Osteoblast (primary cell): Measurements from ENCODE around the gene ARHGAP28. TPM values are rescaled to one million over a fixed set of nuclear protein-coding genes. Genes with fewer than 3 reads are reported as not detected.

ENCODE experiments used
- DNase-seq: peaks from one replicate; pipeline ENCODE4 v3.0.0; 2011; ENCODE audit warnings: low spot score, mixed read lengths; ENCODE audit not compliant: insufficient read length; ENCODE audit errors: missing footprints
- H2AFZ ChIP-seq: 2 replicates; pipeline ENCODE4 v1.6.0; 2011; ENCODE audit warnings: mild to moderate bottlenecking, low read length
- H3K27ac ChIP-seq: 2 replicates; pipeline ENCODE4 v1.5.1; 2011; ENCODE audit warnings: mild to moderate bottlenecking, low read depth, low read length, moderate library complexity
- H3K27me3 ChIP-seq: 2 replicates; pipeline ENCODE4 v1.6.0; 2012; ENCODE audit warnings: mild to moderate bottlenecking, control low read depth, inconsistent platforms, low read length, moderate library complexity; ENCODE audit not compliant: insufficient read depth
- H3K36me3 ChIP-seq: 2 replicates; pipeline ENCODE4 v1.5.1; 2011; ENCODE audit warnings: mild to moderate bottlenecking, low read length, control low read depth, moderate library complexity; ENCODE audit not compliant: insufficient read depth
- H3K4me1 ChIP-seq: 2 replicates; pipeline ENCODE4 v1.5.1; 2011; ENCODE audit warnings: mild to moderate bottlenecking, low read length, control low read depth, moderate library complexity; ENCODE audit not compliant: insufficient read depth
- H3K4me2 ChIP-seq: 2 replicates; pipeline ENCODE4 v1.6.0; 2011; ENCODE audit warnings: mild to moderate bottlenecking, low read length; ENCODE audit not compliant: insufficient read depth
- H3K4me3 ChIP-seq: fragments of 200-600 bp; sonication (generic); 3 replicates; pipeline ENCODE4 v1.5.1; 2012; ENCODE audit warnings: mild to moderate bottlenecking, low read length, inconsistent platforms; ENCODE audit not compliant: insufficient read depth
- H3K79me2 ChIP-seq: 2 replicates; pipeline ENCODE4 v1.6.0; 2012; ENCODE audit warnings: mild to moderate bottlenecking, low read length, control low read depth, inconsistent platforms; ENCODE audit not compliant: insufficient read depth
- H3K9me3 ChIP-seq: 2 replicates; pipeline ENCODE4 v1.5.1; 2011; ENCODE audit warnings: low read depth, low read length, control low read depth
- H4K20me1 ChIP-seq: 2 replicates; pipeline ENCODE4 v1.6.0; 2012; ENCODE audit warnings: mild to moderate bottlenecking, low read length, control low read depth; ENCODE audit not compliant: insufficient read depth
- CTCF ChIP-seq: IDR thresholded peaks from 2 replicates; pipeline ENCODE4 v1.5.1; 2011; ENCODE audit warnings: mild to moderate bottlenecking, low read depth, low read length, moderate library complexity; ENCODE audit errors: extremely low read depth
- total RNA-seq: library from RNA; depleted of rRNA; stranded (reverse); fragments of >200 nt; gene quantifications from 2 replicates; pipeline ENCODE4 v1.2.3, GENCODE V29; 2012

The ARHGAP28 gene
- total RNA-seq, 1 donor: 23.9 TPM

GRCh38 chr18:6728331-6728730 lies 1.2 kb upstream of the ARHGAP28 start:
- Histone ChIP-seq H3K4me3 (no peak overlapping the region), H3K36me3 (no peaks in the 10 kb centered on the region), H3K4me2 (no peak overlapping the region), H2AFZ (no peak overlapping the region), H3K79me2 (no peaks in the 10 kb centered on the region), H3K27me3 (no peaks in the 10 kb centered on the region), H3K9me3 (no peaks in the 10 kb centered on the region), H3K27ac (no peak overlapping the region), H4K20me1 (no peaks in the 10 kb centered on the region), H3K4me1 (peaks cover 23% of the 10 kb centered on the region)
- no peak for DNase-seq
- no peak for TF ChIP-seq CTCF

- Histone ChIP-seq H2AFZ (peak overlapping the region; percentile 97), H3K4me2 (peak overlapping the region; percentile 89), H3K27ac (no peak overlapping the region), H3K79me2 (no peaks in the 10 kb centered on the region), H3K4me3 (peak overlapping the region; percentile 77), H3K27me3 (peaks cover 4% of the 10 kb centered on the region), H4K20me1 (no peaks in the 10 kb centered on the region), H3K9me3 (no peaks in the 10 kb centered on the region), H3K36me3 (no peaks in the 10 kb centered on the region), H3K4me1 (peaks cover 23% of the 10 kb centered on the region)
- DNase-seq: no peak
- no peak for TF ChIP-seq CTCF
Observed at GRCh38 chr18:6728809-6729246, 688 bp upstream of the ARHGAP28 start.

- Histone ChIP-seq H3K27ac (peak overlapping the region; percentile 17), H4K20me1 (no peaks in the 10 kb centered on the region), H3K27me3 (peaks cover 5% of the 10 kb centered on the region), H3K79me2 (no peaks in the 10 kb centered on the region), H3K4me3 (peak overlapping the region; percentile 77), H3K4me2 (peak overlapping the region; percentile 89), H2AFZ (no peak overlapping the region), H3K4me1 (peaks cover 23% of the 10 kb centered on the region), H3K36me3 (no peaks in the 10 kb centered on the region), H3K9me3 (no peaks in the 10 kb centered on the region)
- no peak for TF ChIP-seq CTCF
- no peak for DNase-seq
Observed at GRCh38 chr18:6730416-6731221, 1.1 kb downstream of the ARHGAP28 start.

- Histone ChIP-seq H2AFZ (no peak overlapping the region), H3K79me2 (no peaks in the 10 kb centered on the region), H3K4me1 (peaks cover 23% of the 10 kb centered on the region), H4K20me1 (no peaks in the 10 kb centered on the region), H3K36me3 (no peaks in the 10 kb centered on the region), H3K4me3 (peak overlapping the region; percentile 24), H3K27ac (peak overlapping the region; percentile 17), H3K27me3 (peaks cover 5% of the 10 kb centered on the region), H3K9me3 (no peaks in the 10 kb centered on the region), H3K4me2 (peak overlapping the region; percentile 89)
- TF ChIP-seq CTCF: no peak
- DNase-seq: peak; percentile 78
Observed at GRCh38 chr18:6731222-6731596, 1.7 kb downstream of the ARHGAP28 start.
